T47D (cell line): ENCODE data around the gene SPATA33.
"Not testable (repeated sequence)": the region's sequence is repeated elsewhere in the genome, so short reads cannot be mapped to it uniquely, and the experiment has no call there.

Experiments
- DNase-seq, 2 experiments: peaks; one replicate each; pipeline versions ENCODE4 v3.0.0 to v3.0.0-alpha.2; 2011 to 2012; ENCODE audit warnings: low read depth in 1 of 2, low spot score in 1 of 2
- JUND ChIP-seq: IDR thresholded peaks from 2 replicates; pipeline ENCODE4 v1.6.1; 2012; ENCODE audit warnings: low read depth
- in situ Hi-C: cut with HindIII; loops from 2 replicates; pipeline ENCODE4 v1.10.0; 2016; ENCODE audit warnings: low sequenced_read_pairs, low pct_unique_long_range_greater_than_20kb

The SPATA33 gene

DNA sequence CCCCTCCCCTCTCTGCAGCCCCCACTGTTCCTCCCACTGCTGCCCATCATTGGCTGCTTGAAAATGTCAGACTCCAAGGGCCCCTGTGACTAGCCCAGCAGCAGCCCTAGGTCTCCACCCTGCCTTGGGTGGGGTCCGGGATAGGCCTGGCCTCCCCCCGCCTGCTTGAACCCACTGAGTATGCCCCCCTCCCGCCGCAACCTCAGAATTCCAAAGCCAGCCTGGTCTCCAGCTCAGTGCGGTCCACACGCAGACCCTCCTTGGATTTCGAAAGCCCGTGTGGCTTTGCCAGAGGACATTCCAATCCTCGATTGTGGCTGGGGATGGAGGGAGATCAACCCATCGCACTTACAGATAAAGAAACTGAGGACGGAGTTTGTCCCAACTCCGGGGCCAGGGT lies 37.8 kb upstream of the SPATA33 start:
- DNase-seq, result no peak
- in situ Hi-C loops, result no loop called here

DNA sequence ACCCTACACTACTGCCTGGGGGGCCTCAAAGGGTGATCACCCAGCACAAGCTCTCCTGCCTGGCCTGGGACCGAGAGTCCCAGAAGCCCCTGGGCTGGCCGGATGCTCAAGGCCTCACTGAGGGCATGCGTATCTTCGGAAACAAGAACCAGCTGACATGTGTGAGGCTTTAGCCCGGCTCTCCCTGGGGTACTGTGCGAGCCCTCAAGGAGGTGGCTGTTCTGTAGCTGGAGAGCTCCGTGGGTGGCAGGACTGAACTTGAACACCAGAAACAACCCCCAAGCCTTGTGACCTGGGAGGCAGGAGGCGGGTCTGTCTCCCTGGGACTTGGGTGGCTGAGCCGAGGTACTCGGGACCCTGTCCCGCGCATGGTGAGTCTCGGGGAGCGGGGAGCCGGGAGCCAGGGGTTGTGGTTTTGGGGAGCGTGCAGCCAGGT lies 37.2 kb upstream of the SPATA33 start:
- no peak for DNase-seq
- TF ChIP-seq JUND, result no peak
- in situ Hi-C loops, result no loop called here

More for the DNA sequence above, 37.8 kb upstream of the SPATA33 start:
- TF ChIP-seq JUND, result no peak

DNA sequence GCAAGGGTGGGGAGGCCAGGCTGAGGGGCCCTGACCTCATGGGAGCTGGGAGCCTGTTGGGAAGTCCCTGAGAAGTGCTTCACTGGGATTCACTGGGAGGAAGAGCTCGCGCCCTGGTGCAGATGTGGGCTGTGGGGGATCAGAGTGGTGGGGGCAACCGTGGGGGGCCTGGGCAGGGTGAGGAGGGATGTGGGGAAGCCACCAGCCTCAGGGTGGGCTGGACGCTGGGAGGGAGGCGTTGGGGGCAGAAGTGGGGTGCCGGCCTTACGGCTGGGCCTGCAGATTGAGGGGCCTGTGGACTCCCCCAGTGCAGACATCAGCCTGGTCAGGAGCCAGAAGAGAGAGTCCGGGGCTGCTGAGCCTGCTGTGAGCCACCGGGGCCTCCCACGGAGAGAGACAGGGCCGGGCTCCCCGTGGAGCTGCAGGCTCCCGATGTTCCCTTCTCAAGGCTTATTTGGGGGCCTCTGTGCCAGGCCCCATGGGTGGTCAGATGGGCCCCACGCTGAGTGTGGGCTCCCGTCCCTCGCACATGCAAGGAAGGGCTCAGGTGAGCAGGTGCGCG lies 36.4 kb upstream of the SPATA33 start:
- no peak for DNase-seq
- TF ChIP-seq JUND, result no peak
- in situ Hi-C loops, result no loop called here

DNA sequence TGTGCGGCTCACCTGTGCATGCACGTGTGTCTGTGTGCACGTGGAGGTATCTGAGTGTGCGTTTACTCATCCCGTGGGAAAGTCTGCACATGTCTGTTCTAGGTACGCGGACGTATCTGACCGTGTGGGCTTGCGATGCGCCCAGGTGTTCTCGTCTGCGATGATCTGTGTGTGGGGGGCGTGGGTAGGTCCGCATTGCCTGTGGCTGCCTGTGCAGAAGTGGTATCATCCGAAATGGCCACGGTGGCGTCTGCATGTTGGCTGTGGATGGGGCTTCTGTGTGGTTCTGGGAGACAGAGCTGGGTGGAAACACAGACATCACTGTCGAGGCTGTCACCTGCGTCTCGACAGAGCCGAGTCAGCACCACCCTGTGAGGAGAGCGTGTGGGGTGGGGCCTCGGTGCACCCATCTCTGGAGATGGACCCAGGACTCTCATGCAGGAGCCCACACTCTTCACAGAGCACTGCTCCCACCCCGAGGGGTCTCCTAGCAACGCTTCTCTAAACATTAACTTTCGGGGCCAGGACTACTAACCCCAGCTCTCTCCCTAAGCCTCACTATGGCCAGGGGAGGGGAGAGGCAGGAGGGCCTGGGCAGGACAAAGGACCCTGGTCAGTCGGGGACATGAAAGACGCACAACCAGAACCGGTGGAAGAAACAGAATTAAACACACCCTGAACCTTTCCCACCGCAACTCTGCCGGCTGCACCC lies 35.8 kb upstream of the SPATA33 start:
- no peak for DNase-seq
- no peak for TF ChIP-seq JUND
- in situ Hi-C loops, result no loop called here

DNA sequence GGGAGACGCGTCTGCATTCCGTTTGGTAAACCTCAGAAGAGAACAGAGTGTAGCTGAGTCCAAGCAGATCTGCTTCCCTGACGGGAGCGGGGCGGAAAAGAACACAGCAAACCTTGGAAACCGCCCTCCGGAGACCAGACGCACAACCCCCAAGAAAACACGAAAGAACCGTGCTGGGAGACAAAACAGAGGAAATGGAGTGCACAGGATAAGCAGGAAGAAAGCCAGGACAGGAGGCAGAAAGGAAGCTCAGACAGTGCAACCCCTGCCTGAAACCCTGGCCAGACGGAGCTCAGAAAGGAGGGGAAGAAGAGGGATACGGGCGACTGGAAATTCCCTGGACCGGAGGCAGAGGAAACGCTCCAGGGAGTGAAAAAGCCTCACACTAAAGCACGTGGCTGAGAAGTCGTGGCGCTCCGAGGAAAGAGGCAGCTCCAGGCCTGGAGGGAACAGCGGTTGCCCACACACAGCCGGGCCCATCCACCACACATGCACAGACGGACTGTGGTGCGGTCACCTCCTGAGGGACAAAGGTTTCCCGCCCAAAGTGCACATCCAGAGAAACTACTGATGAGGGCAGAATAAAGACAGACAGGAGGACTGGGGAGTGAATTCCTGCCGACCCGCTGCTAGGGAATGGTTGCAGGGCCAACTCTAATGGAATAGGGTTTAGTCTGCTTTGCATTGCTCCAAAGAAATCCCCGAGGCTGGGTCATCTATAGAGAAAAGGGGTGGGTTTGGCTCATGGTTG lies 34.0 kb upstream of the SPATA33 start:
- in situ Hi-C loops, result no loop called here
- no peak for DNase-seq
- no peak for TF ChIP-seq JUND

DNA sequence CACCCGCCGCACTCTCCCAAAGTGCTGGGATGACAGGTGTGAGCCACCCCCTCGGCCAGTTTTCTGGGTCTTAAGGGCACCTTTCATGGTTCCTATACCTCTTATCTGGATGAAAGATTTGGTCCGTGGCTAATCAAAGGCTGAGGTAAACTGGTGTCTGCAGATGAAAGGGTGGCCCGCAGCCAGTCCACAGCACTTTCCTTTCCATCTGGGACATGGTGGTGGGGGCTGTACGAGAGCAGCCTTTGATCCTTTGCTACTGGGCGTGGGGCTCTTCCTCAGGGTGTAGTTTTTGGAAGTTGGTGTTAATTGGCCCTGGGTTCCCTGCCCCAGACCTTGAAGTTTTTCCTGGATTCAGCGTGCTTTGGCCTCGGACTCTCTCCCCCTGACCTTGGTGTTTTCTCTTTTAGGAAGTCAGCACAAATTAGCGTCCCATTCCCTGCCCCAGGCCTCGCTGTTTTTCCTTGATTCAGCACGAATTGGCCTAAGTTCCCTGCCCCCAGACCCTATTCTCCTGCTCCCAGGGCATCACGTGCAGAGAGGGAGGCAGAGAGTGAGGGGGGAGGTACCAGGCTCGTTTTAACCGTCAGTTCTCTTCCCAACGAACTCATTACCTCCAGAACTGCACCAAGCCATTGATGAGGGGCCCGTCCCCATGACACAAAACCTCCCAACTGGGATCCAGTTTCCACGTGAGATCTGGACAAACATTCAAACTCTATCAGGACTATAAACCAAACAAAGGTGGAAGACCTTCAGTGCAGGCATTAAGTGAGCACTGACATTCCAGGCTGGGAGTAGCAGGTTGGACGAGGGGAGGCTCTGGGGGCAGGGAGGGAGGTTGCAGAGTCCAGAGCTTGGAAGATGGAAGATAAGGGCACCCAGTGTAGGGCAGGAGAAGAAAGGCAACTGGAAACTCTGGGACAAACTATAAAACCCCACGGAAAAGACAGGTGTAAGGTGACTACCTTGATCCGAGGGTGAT lies 32.6 kb upstream of the SPATA33 start:
- in situ Hi-C loops, result no loop called here
- no peak for TF ChIP-seq JUND
- no peak for DNase-seq

DNA sequence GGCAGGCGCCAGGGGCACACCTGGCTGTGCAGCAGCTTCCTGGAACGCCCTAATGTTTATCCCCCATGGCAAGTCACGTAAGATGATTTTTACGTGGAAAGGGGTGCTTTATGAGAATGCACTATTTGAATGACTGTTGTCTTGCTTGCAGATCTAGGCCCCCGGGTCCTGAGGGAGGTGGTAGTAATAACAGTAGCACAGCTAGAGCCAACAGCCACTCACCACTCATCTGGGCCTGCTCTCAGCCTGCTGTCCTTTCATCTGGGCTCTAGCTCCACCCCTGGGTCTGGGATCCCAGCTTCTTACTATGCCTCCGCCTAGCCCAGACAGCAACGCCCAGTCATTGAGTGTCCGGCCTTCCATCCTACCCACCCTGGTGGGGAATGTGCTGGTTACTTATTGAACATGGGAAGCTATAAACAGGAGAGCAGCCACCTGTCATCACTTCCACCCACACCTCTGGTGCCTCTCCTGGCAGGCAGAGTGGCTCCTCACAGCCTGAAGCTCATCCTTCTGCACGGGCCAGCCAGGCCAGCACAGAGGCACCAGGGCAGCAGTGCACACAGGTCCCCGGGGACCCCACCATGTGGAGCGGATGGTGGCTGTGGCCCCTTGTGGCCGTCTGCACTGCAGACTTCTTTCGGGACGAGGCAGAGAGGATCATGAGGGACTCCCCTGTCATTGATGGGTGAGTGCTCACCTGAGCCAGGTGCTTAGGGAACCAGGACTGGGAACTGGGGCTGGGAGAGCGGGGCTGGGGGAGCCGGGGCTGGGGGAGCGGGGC lies 27.6 kb upstream of the SPATA33 start:
- DNase-seq, result no peak

DNA sequence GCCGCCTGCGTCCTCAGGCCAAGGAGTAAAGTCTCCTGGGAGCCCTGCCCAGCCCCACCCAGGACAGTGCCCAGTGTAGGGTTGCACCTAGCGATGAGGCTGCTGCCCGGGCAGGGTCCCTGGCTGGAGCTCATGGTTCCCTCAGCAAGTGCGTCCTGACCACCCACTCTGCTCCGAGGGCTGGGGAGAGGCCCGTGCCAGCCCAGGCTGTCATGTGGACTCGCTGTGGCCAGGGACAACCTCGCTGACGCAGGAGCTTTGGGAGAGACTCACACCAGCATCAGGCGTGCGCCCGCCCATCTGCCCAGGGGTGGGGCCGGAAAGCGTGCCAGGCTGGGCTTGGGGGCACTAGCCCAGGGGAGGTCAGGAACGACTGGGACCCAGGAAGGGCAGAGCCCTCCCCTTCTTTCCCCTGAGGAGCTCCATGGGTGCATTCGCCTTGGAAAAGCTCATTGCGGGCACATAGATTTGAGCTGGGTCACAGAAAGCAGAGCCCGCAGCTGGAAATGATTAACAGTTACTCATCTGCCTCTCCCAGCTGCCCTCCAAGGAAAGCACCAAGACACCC lies 24.5 kb upstream of the SPATA33 start:
- in situ Hi-C loops, result no loop called here
- TF ChIP-seq JUND, result no peak
- no peak for DNase-seq

More for the DNA sequence above, 27.6 kb upstream of the SPATA33 start:
- TF ChIP-seq JUND, result no peak
- in situ Hi-C loops, result no loop called here

DNA sequence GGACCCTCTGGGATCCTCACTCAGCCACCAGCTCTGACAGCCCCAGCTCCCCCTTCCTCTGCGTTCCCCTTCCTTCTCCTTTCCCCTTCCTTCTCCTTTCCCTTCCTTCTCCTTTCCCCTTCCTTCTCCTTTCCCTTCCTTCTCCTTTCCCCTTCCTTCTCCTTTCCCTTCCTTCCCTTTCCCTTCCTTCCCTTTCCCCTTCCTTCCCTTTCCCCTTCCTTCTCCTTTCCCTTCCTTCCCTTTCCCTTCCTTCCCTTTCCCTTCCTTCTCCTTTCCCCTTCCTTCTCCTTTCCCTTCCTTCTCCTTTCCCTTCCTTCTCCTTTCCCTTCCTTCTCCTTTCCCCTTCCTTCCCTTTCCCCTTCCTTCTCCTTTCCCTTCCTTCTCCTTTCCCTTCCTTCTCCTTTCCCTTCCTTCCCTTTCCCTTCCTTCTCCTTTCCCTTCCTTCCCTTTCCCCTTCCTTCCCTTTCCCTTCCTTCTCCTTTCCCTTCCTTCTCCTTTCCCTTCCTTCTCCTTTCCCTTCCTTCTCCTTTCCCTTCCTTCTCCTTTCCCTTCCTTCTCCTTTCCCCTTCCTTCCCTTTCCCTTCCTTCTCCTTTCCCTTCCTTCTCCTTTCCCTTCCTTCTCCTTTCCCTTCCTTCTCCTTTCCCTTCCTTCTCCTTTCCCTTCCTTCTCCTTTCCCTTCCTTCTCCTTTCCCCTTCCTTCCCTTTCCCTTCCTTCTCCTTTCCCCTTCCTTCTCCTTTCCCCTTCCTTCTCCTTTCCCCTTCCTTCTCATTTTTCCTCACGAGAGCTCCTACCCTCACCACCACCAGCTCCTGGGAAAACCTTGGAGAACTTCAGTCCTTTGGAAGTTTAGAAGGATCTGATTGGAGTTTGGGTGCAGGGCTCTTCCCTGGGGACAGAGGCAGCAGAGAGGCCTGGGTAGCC lies 22.9 kb upstream of the SPATA33 start:
- in situ Hi-C loops, DNase-seq: not testable (repeated sequence)

DNA sequence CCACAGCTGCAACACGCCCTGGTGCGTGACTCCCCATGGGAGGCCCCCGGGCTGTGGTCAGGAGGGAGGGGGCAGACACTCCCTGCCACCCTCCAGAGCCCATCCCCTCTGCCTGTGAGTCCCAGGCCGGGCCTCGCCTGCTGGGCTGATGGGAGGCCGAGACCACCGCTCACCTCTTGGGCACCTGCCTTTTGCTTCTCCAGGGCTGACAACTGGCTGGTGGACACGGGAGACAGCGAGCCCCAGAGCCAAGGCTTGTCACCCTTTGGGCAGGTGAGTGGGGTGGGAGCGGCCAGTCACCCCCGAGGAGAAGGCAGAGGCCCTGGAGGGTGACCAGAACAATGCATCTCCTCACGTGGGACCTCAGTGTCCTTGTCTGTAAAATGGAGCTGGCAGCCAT lies 21.0 kb upstream of the SPATA33 start:
- TF ChIP-seq JUND, result no peak
- DNase-seq, result no peak
- in situ Hi-C loops, result no loop called here
